ENCODE measurements around the gene SNRNP35. TPM values are rescaled to one million over a fixed set of nuclear protein-coding genes. Genes with fewer than 3 reads are reported as not detected.

Gene SNRNP35
- total and polyA plus RNA-seq, 2 experiments from 2014 or later = 13.6 to 25.7 TPM

- TF ChIP-seq EZH2 (IDR thresholded peaks at IDR 0.05; ENCODE audit: borderline replicate concordance) (no peak), EZH2phosphoT487 (IDR thresholded peaks at IDR 0.05; ENCODE audit: low read depth, severe bottlenecking, unreplicated experiment) (no peak)
- TF ChIP-seq, protein P1, sequence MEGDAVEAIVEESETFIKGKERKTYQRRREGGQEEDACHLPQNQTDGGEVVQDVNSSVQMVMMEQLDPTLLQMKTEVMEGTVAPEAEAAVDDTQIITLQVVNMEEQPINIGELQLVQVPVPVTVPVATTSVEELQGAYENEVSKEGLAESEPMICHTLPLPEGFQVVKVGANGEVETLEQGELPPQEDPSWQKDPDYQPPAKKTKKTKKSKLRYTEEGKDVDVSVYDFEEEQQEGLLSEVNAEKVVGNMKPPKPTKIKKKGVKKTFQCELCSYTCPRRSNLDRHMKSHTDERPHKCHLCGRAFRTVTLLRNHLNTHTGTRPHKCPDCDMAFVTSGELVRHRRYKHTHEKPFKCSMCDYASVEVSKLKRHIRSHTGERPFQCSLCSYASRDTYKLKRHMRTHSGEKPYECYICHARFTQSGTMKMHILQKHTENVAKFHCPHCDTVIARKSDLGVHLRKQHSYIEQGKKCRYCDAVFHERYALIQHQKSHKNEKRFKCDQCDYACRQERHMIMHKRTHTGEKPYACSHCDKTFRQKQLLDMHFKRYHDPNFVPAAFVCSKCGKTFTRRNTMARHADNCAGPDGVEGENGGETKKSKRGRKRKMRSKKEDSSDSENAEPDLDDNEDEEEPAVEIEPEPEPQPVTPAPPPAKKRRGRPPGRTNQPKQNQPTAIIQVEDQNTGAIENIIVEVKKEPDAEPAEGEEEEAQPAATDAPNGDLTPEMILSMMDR (IDR thresholded peaks at IDR 0.05; ENCODE audit: poor library complexity) = no peak
- WGBS (ENCODE audit: low lambda C conversion rate, missing lambda C conversion rate) = 88% methylated on average over 11 of the region's 11 CpGs
- Histone ChIP-seq H3K9me2 (replicated peaks; ENCODE audit: insufficient read depth) (no peaks in the 10 kb centered on the region), H3K27me3 (no peaks in the 10 kb centered on the region), H2AFZ (no peak overlapping the region), H3K4me3 (no peak overlapping the region), H4K20me1 (ENCODE audit: insufficient read depth, poor library complexity, severe bottlenecking) (no peaks in the 10 kb centered on the region), H3K27ac (no peak overlapping the region), H3K36me3 (replicated peaks; ENCODE audit: insufficient read depth, low read depth) (no peaks in the 10 kb centered on the region), H3K9me3 (ENCODE audit: low read depth) (no peaks in the 10 kb centered on the region), H3K4me1 (ENCODE audit: insufficient read depth) (no peaks in the 10 kb centered on the region), H3K4me2 (no peak overlapping the region), H3K79me2 (no peaks in the 10 kb centered on the region)
- DNase-seq (ENCODE audit: low spot score) = no peak
Measured at GRCh38 chr12:123516216-123516780, 58.4 kb downstream of the SNRNP35 start.

Small RNA genes within 50 kb of the gene (small RNA-seq; reads per million reads assigned to genes)
- gene AC145423.2 = not detected

Other genes starting within 250 kb of the SNRNP35 start
- 42.7 and 44.3 TPM in 2 replicates for gene MPHOSPH9, start 225.0 kb upstream of the SNRNP35 start, total RNA-seq
- gene MPHOSPH9, start 225.0 kb upstream of the SNRNP35 start, polyA plus RNA-seq = 5.8 and 13.1 TPM in 2 replicates
- gene MTRFR, start 224.7 kb upstream of the SNRNP35 start, total RNA-seq = 8.7 and 13.8 TPM in 2 replicates
- 13.3 and 20.9 TPM in 2 replicates for gene MTRFR, start 224.7 kb upstream of the SNRNP35 start, polyA plus RNA-seq
- gene CDK2AP1, start 186.3 kb upstream of the SNRNP35 start, total RNA-seq = 140 and 153 TPM in 2 replicates
- 160 and 187 TPM in 2 replicates for gene CDK2AP1, start 186.3 kb upstream of the SNRNP35 start, polyA plus RNA-seq
- gene SBNO1, start 93.3 kb upstream of the SNRNP35 start, total RNA-seq = 28.9 and 29.7 TPM in 2 replicates
- gene SBNO1, start 93.3 kb upstream of the SNRNP35 start, polyA plus RNA-seq = 13.4 and 13.7 TPM in 2 replicates
- 28.4 and 28.7 TPM in 2 replicates for gene KMT5A, start 74.0 kb upstream of the SNRNP35 start, total RNA-seq
- gene KMT5A, start 74.0 kb upstream of the SNRNP35 start, polyA plus RNA-seq = 21.9 and 24.5 TPM in 2 replicates
- 1.6 and 2.5 TPM in 2 replicates for gene RILPL2, start 21.5 kb upstream of the SNRNP35 start, total RNA-seq
- 3.3 and 3.7 TPM in 2 replicates for gene RILPL2, start 21.5 kb upstream of the SNRNP35 start, polyA plus RNA-seq
- 10.2 and 13.6 TPM in 2 replicates for gene RILPL1, start 75.6 kb downstream of the SNRNP35 start, total RNA-seq
- gene RILPL1, start 75.6 kb downstream of the SNRNP35 start, polyA plus RNA-seq = 17.5 and 21.6 TPM in 2 replicates
- 440 and 447 TPM in 2 replicates for gene TMED2, start 126.4 kb downstream of the SNRNP35 start, total RNA-seq
- gene TMED2, start 126.4 kb downstream of the SNRNP35 start, polyA plus RNA-seq = 385 and 399 TPM in 2 replicates
- gene DDX55, start 144.0 kb downstream of the SNRNP35 start, total RNA-seq = 13.9 and 23.0 TPM in 2 replicates
- gene DDX55, start 144.0 kb downstream of the SNRNP35 start, polyA plus RNA-seq = 17.9 and 21.7 TPM in 2 replicates
- 35.0 and 48.1 TPM in 2 replicates for gene EIF2B1, start 175.5 kb downstream of the SNRNP35 start, total RNA-seq
- 33.2 and 43.8 TPM in 2 replicates for gene EIF2B1, start 175.5 kb downstream of the SNRNP35 start, polyA plus RNA-seq
- 27.4 and 45.6 TPM in 2 replicates for gene GTF2H3, start 175.7 kb downstream of the SNRNP35 start, total RNA-seq
- gene GTF2H3, start 175.7 kb downstream of the SNRNP35 start, polyA plus RNA-seq = 9.0 and 13.5 TPM in 2 replicates
- 4.4 and 4.7 TPM in 2 replicates for gene TCTN2, start 213.0 kb downstream of the SNRNP35 start, total RNA-seq
- gene TCTN2, start 213.0 kb downstream of the SNRNP35 start, polyA plus RNA-seq = 2.7 and 2.9 TPM in 2 replicates